ENCODE data around the gene TMTC4.

Gene TMTC4

GRCh38 chr13:100573121-100573520 lies 101.5 kb downstream of the TMTC4 start:
- H3K4me3 ChIP-seq (ENCODE audit: low read length), result no peak overlapping the region
- DNase-seq (ENCODE audit: low read depth), result peak; percentile 82
- TF ChIP-seq CTCF (conservative IDR thresholded peaks at IDR 0.05; ENCODE audit: low read length), result peak; percentile 88

- peak; percentile 13 for DNase-seq (ENCODE audit: low read depth)
- no peak overlapping the region for H3K4me3 ChIP-seq (ENCODE audit: low read length)
- no peak for TF ChIP-seq CTCF (conservative IDR thresholded peaks at IDR 0.05; ENCODE audit: low read length)
Observed at GRCh38 chr13:100566543-100566942, 108.1 kb downstream of the TMTC4 start.

- no peak for DNase-seq (ENCODE audit: low read depth)
- TF ChIP-seq CTCF (conservative IDR thresholded peaks at IDR 0.05; ENCODE audit: low read length), result no peak
- H3K4me3 ChIP-seq (ENCODE audit: low read length), result no peak overlapping the region
Observed at GRCh38 chr13:100565286-100565685, 109.3 kb downstream of the TMTC4 start.

- TF ChIP-seq CTCF (conservative IDR thresholded peaks at IDR 0.05; ENCODE audit: low read length), result no peak
- H3K4me3 ChIP-seq (ENCODE audit: low read length), result no peak overlapping the region
- no peak for DNase-seq (ENCODE audit: low read depth)
Observed at GRCh38 chr13:100564444-100565223, 110.0 kb downstream of the TMTC4 start.

GRCh38 chr13:100563779-100564178 lies 110.8 kb downstream of the TMTC4 start:
- no peak for DNase-seq (ENCODE audit: low read depth)
- no peak overlapping the region for H3K4me3 ChIP-seq (ENCODE audit: low read length)
- TF ChIP-seq CTCF (conservative IDR thresholded peaks at IDR 0.05; ENCODE audit: low read length), result no peak

- H3K4me3 ChIP-seq (ENCODE audit: low read length), result no peak overlapping the region
- TF ChIP-seq CTCF (conservative IDR thresholded peaks at IDR 0.05; ENCODE audit: low read length), result no peak
- DNase-seq (ENCODE audit: low read depth), result no peak
Observed at GRCh38 chr13:100561599-100562204, 112.9 kb downstream of the TMTC4 start.

GRCh38 chr13:100561158-100561499 lies 113.5 kb downstream of the TMTC4 start:
- no peak for DNase-seq (ENCODE audit: low read depth)
- no peak overlapping the region for H3K4me3 ChIP-seq (ENCODE audit: low read length)
- TF ChIP-seq CTCF (conservative IDR thresholded peaks at IDR 0.05; ENCODE audit: low read length), result no peak

Measured in AG10803 (cell line).